Stimulated activated CD8-positive, alpha-beta memory T cell treated with anti-CD3 and anti-CD28 coated beads, Interleukin-4, amount 100 ng/mL, for 48 hours (primary cell): ENCODE measurements around the gene TSNAXIP1.

ENCODE experiments used
- DNase-seq: peaks from one replicate; pipeline ENCODE4 v3.0.0-alpha.2; 2020

Gene TSNAXIP1

DNA sequence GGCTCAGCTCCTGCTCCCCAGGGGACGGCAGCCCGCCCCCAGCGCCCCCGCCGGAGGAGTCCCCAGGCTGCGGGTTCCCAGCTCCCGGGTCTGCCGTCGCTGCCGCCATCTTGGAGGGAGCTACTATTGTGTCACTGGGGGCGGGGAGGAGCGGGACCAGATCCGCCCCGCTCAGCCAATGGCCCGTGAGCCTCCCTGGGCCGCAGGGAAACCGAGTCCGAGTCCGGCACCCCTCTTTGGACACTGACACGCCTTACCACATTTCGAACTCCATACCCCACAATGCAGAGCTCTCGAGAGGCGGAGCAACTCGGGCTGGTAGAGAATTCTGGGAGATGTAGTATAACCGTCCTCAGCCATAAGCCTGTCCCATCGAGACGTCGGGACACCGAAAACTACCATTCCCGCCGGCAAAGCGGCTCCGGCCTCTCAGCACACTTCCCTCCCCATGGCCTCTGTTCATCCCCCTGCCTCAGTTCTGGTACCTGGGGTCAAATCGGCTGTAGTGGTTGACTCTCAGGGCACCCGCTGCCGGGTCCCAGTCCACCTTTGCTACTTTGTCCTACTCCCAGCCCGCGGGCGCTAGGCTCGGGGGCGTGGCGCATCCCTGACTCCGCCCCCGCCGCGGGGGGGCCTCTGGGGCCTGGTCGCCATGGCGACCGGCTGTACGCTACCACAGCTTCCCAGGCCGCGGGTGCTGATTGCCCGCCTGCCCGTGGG is at the start of gene TSNAXIP1, which contains the start of gene RANBP10:
TSNAXIP1 (plus strand) TSS at position 462 of the 720 bp plus-strand sequence. CDS start 261 bp downstream, outside the sequence.
RANBP10 (minus strand) TSS at position 133 of the 720 bp plus-strand sequence; CDS start at position 109, 24 bp downstream.
- peak; percentile 95 for DNase-seq

GRCh38 chr16:67758006-67758405 is 48.7 kb upstream of the TSNAXIP1 start:
- DNase-seq: no peak

GRCh38 chr16:67758966-67759365 is 47.7 kb upstream of the TSNAXIP1 start:
- no peak for DNase-seq

DNA sequence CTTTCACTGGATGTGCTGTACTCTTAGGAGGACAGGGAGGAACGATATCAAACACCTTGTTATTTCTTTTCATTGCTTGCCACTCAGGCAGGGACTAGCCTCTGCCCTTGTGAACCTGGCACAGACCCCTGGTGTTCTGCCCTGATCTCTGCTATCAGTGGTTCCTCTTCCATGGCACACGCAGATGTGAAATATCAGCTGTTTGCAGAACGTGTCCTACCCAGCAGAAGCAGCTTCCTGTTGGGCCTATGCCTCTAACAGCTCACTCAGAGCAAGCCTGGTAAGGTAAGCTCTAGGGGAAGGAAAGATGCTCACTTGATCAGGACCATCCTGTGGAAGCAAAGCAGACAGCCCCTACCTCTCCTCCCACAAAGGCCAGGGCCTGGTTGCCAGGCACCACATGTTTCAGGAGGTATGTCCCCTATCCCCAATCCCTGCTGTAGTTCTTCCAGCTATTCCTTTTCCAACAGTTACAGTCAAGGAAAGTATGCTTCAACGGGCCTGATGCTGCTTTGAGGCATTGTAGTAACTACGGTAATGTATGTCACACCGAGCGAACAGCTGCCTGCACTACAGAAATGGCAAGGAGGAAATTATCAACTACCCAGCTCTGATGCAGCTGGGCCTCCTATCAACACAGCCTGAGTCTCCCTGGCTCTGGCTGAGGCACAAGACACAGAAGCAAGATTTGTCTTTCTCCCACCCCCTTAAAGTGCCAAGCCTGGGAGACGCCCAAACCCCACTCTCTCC is 46.3 kb upstream of the TSNAXIP1 start:
- no peak for DNase-seq

DNA sequence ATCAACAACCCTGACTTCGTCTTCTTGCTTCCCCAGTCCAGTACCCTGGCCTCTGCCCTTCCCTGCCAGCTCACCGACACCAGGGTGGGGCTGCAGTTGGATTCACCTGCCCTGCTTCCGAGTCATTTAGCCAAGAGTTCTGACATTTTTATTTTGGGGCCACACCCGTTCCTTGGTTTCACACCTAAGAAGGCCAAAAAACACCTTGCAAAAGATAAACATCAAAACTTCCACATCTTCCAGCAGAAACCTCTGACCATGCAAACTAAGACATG is 45.8 kb upstream of the TSNAXIP1 start:
- DNase-seq: no peak

GRCh38 chr16:67761924-67762323 is 44.8 kb upstream of the TSNAXIP1 start:
- no peak for DNase-seq

DNA sequence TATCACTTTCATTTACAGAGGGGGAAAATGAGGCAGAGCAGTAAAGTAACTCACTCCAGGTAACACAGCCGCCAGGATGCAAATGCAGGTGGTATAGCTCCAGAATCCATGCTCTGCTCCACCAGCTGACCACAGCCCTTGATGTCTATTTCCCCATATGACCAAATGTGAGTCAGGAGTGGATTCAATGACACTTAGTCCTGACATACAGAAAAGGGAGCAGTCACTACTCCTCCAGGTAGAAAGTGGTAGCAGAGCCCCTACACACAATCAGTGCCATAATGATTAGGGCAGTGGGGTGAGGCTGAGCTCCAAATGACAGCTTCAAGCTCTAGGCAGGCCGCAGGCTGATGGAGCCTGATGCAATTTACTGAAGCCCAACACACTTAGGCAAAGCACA is 44.3 kb upstream of the TSNAXIP1 start:
- no peak for DNase-seq

- no peak for DNase-seq
Observed at GRCh38 chr16:67763066-67763465, 43.6 kb upstream of the TSNAXIP1 start.

GRCh38 chr16:67764158-67764667 is 42.5 kb upstream of the TSNAXIP1 start:
- no peak for DNase-seq

DNA sequence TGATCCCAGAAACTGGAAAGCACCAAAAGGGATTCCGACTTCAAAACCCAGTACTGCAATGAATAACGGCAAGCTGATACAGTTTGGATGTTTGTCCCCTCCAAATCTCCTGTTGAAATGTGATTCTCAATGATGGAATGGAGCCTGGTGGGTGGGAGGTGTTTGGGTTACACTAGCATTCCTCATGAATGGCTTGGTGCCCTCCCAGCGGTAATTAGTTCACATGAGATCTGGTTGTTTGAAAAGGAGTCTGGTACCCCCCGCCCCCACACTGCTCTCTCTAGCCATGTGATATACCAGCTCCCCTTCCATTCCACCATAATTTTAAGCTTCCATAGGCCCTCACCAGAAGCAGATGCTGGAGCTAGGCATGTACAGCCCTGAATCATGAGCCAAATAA is 40.4 kb upstream of the TSNAXIP1 start:
- no peak for DNase-seq

GRCh38 chr16:67767953-67768352 is 38.7 kb upstream of the TSNAXIP1 start:
- DNase-seq: no peak

- no peak for DNase-seq
Observed at GRCh38 chr16:67770346-67770991, 36.2 kb upstream of the TSNAXIP1 start.

DNA sequence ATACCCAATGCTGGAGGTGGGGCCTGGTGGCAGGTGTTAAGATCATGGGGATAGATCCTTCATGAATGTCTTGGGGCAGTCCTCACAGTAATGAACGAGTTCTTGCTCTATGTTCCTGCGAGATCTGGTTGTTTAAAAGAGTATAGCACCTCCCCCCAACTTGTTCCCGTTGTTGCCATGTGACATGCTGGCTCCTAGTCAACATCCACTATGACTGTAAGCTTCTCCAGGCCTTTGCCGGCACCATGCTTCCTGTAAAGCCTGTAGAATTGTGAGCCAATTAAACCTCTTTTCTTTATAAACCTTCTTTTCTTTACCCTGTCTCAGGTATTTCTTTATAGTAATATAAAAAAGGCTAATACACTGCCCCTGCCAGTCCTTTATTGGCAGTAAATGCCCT is 33.6 kb upstream of the TSNAXIP1 start:
- no peak for DNase-seq

DNA sequence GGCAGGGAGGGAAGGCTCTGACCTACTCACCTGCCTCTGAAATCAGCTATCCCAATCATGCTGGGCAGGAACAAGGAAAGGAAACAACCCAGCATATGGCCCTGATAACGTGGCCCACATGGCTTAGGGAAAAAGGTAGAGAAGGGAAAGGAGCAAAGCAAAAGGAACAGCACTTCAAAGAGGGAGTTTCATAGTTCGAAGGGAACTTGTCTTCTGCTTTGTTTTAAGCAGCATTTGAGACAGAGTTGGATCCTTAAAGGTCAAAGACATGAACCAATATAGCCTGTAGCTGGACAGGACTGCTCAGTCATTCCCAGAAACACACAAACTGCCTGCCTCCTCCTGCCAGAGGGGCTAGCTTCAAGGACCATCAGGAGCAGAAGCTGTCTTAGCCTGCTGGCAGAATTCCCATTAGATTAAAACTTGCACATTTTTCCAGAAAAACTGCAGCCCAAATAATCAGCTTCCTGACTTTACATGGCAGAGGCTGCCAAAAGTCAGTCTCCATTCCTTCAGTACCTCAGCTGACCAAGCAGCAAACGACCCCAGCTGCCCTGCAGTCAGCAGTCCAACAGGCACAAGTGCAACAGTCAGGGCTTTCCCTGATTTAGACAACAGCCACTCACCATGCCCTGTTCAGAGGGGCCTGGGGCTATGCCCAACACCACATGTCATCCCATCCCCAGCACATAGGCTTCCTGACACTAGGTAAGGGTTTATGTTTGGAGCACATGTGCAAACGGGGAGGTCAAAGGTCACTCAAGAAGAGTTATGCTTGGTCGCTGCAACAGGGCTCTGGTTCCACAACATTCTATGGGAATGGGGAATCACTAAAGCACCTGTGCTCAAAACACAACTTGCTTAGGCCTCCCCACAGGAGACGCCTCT is 32.9 kb upstream of the TSNAXIP1 start:
- no peak for DNase-seq

DNA sequence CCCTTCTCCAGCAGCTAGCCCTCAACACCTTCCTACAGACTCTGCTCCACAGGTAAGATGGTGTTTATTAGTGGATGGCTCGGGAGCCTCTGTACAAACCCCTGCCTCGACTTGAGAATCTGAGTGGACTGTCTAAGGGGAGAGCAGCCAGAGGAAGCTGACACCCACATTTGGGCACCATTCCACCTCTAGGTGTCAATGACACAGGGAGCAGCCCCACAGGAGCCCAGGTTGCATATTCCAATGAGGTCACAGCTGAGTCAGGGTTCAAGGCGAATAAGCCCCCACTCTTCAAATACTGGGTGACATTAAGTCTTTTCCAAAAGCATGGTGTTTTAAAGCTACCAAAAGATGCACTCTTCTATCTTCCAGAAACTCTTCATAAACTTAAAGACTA is 32.2 kb upstream of the TSNAXIP1 start:
- DNase-seq: no peak

- DNase-seq: no peak
Observed at GRCh38 chr16:67775273-67775672, 31.4 kb upstream of the TSNAXIP1 start.

- no peak for DNase-seq
Observed at GRCh38 chr16:67779256-67780014, 27.3 kb upstream of the TSNAXIP1 start.

GRCh38 chr16:67780847-67781564 is 25.7 kb upstream of the TSNAXIP1 start:
- DNase-seq: no peak

DNA sequence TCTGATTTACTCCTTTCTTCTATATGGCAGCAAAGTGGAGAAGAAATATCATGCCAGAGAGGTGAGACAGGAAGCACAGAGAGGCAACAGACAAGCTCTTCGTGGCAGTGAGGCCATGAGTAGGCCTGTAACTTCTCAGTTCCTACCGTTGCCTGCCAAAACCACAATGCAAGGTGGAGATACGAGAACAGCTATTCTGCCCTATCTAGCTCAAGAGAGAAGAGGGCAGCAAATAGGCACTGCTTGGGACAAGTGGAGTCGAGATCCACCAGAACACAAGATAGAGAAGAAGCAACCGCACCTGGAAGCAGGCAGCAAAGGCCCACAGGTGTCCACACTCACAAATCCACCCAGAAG is 25.1 kb upstream of the TSNAXIP1 start:
- DNase-seq: no peak

DNA sequence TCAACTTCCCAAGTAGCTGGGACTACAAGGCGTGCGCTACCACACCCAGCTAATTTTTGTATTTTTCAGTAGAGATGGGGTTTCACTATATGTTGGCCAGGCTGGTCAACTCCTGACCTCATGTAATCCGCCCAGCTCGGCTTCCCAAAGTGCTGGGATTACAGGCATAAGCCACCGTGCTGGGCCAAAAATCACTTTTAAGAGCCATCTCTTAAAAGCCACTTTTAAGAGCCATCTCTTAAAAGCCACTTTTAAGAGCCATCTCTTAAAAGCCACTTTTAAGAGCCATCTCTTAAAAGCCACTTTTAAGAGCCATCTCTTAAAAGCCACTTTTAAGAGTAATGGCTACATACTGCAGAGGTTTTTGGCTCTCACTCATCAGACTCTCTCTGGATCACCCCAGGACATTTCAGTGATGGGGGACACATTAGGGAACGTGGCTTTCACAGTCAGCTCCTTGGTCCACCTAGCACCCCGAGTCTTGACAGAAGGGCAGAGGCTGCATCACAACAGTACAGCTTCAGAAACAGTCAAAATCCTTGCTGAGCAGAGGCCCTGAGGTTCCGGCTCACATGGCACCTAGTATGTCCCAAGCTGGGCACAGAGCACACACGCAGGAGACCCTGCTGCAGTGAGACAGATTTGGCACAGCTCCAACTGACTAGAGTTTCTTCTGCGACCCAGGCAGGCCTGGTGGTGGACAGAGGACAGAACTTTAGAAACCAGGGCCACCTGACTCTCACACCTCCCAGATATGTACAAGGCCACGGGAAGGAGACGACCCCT is 23.9 kb upstream of the TSNAXIP1 start:
- DNase-seq: no peak

DNA sequence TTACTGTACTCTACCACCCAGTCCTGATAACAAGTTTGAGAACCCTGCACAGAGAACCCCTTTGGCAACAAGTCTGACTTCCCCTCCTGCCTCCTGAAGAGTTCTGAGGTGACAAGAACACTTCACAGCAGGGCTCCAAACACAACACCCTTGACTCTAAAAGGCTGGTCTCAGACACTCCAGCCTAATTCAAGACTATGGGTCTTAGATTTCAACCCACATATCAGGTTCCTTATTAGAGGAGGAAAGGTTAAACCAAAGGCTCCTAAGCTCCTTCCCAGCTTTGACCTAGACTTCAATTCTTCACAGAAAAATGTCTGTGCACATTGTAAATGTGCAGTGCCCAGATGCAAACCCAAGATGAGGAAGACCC is 23.4 kb upstream of the TSNAXIP1 start:
- no peak for DNase-seq
